ENCODE data around the gene CDC37.
"Not testable (repeated sequence)": the region's sequence is repeated elsewhere in the genome, so short reads cannot be mapped to it uniquely, and the experiment has no call there.

DNA sequence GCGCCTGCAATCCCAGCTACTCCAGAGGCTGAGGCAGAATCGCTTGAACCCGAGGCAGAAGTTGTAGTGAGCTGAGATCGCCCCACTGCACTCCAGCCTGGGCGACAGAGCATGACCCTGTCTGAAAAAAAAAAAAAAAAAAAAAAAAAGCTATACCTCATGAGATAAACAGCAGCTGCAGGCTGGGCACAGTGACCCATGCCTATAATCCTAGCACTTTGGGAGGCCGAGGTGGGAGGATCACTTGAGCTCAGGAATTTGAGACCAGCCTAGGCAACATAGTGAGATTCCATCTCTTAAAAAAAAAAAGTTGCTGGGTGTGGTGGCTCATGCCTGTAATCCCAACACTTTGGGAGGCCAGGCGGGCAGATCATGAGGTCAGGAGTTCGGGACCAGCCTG is 4.0 kb downstream of the CDC37 start:
- TF ChIP-seq CTCF, POLR2AphosphoS5, POLR2A (IDR thresholded peaks at IDR 0.05): not testable (repeated sequence)

Measured in stomach (tissue), 4 donors.